RKO (cell line): ENCODE results near the gene MGAT4B.

Source experiments
- DNase-seq: peaks from one replicate; pipeline ENCODE4 v3.0.0-alpha.2; 2016; ENCODE audit warnings: low spot score

The MGAT4B gene

GRCh38 chr5:179769796-179770195, 36.9 kb downstream of the MGAT4B start:
- no peak for DNase-seq

DNA sequence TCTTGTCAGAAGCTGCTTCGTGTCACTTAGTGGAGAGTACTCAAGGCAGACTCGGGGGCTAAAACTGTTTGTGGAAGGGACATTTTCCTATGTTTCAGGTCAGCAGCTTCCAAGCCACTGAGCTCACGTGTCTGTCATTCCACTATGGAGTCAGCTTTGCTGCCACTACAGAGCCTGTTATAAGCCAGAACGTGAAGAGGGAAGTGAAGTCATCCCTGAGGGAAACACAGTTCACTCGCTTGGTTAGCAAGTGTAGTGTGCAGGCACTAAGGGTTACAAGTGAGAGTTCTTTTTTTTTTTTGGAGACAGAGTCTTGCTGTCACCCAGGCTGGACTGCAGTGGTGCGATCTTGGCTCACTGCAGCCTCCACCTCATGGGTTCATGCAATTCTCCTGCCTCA, 37.4 kb downstream of the MGAT4B start:
- no peak for DNase-seq

DNA sequence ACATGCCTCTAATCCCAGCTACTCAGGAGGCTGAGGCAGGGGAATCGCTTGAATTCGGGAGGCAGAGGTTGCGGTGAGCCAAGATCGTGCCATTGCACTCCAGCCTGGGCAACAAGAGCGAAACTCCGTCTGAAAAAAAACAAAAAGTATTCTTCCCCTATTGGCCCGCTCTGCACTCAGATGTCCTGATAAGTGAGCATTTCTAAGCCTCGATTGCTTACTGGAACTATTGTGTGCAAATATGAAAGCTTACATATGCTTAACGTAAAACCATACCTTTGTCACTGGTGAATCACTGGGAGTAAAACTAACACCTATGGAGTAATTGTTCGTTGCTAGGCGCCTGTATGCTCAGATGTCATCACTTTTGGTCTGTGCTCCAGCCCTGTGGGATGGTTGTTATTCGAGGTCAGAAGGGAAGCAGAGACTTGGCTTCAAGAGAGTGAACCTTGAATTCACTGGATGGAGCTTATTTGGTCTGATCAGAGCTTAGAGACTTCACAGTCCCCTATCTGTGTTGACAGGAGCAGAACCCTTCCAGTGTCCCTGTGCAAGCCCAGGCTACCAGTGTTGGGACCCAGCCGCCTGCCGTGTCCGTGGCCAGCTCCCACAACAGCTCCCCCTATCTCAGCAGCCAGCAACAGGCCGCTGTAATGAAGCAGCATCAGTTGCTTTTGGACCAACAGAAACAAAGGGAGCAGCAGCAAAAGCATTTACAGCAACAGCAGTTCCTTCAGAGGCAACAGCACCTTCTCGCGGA, 38.2 kb downstream of the MGAT4B start:
- DNase-seq = no peak

DNA sequence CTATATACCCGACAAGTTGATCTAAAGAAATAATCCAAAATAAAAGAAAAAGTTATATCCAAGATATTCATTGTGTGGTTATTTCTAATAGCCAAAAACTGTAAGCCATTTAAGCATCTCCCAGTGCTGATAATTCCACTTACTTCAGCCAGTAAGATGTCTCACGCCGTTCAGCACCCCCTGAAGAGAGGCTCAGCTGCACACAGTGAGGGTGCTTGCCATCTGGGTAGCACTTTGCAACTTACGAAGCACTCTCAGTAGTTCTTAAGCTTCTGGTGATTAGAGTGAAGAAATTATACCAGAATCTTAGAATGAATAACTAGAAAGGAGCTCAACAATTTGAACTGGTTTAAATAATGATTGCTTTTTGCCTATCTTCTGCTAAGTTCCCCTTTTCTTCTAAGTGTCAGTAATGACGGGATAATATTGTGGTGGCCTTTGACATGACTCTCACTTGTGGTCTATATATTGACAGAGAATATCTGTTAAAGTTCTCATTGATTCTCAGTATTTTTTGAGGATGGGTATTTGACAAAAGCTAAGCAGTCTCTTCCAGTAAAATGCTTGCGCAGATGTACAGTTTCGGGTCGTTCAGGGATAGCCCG, 39.1 kb downstream of the MGAT4B start:
- DNase-seq = no peak

GRCh38 chr5:179766726-179767455, 39.8 kb downstream of the MGAT4B start:
- DNase-seq = no peak

DNA sequence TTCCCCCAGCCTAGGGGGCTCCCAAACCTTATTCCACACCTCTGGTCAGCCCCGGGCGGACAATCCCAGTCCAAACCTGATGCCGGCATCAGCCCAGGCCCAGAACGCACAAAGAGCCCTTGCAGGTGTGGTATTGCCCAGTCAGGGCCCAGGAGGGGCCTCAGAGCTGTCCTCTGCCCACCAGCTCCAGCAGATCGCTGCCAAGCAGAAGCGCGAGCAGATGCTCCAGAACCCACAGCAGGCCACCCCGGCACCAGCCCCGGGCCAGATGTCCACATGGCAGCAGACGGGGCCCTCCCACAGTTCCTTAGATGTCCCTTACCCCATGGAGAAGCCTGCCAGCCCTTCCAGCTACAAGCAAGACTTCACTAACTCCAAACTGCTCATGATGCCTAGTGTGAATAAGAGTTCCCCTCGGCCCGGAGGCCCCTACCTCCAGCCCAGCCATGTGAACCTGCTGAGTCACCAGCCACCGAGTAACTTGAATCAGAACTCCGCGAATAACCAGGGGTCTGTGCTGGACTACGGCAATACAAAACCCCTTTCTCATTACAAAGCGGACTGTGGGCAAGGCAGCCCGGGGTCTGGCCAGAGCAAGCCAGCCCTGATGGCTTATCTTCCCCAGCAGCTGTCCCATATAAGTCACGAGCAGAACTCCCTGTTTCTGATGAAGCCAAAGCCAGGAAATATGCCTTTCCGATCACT, 40.5 kb downstream of the MGAT4B start:
- no peak for DNase-seq

DNA sequence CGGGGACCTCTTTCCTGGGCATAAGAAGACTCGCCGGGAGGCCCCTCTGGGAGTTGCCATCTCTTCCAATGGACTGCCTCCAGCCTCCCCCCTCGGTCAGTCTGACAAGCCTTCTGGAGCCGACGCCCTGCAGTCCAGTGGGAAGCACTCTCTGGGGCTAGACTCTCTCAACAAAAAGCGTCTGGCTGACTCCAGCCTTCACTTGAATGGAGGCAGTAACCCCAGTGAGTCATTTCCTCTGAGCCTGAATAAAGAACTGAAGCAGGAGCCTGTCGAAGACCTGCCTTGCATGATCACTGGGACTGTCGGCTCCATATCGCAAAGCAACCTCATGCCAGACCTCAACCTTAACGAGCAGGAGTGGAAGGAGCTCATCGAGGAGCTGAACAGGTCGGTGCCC, 41.3 kb downstream of the MGAT4B start:
- DNase-seq = peak; percentile 40

GRCh38 chr5:179764056-179764455, 42.6 kb downstream of the MGAT4B start:
- no peak for DNase-seq

DNA sequence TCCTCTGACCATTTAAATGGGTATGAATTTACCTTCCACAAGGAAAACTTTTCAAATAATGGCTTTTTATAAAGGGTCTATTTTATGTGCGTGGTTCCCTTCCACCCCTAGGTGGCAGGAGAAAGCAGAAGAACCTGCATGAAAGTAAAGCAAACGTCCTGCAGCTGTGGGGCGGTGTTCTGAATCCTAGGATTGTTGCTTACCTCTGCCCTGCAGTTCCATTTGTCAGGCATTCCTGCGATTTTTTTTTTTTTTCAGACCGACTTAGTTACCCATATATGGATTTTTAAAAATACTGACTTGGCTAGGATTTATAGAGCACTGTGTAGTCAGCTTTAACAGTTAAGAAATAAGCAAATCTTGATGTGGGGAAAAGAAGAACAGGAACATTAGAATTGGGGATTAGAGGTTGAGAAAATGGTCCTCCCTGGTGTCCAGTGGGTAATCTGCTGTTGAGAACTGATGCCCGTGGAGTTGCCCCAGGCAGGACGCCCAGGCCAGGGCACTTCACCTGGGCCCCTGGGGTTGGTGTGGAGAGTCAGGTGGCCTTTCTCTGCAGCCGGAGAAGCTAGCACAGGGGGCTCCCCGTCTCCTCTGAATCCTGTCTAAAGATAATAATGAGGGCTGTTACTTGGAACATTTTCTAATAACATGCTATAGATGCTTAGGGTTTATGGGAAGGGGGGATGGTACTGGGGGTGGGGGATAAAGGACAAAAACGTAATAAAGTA, 43.3 kb downstream of the MGAT4B start:
- DNase-seq = peak; percentile 81

DNA sequence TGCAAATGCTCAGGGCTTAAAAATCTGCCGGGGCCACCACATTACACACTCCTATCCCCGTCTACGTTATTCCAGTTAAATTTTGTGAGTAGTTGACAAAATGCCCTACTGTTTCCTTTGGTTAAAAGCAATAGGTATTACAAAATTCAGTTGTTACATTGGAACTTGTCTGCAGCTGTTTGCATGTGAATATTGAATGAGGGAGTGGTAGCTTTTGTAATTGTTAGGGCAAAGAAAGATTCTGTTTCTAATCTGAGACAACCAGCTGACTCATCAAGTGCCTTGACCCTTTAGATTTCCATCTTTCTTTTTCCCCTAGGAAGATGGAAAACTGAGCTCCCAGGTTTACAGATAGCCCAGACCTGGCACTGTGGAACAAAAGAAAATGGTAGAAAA, 43.9 kb downstream of the MGAT4B start:
- DNase-seq = no peak

DNA sequence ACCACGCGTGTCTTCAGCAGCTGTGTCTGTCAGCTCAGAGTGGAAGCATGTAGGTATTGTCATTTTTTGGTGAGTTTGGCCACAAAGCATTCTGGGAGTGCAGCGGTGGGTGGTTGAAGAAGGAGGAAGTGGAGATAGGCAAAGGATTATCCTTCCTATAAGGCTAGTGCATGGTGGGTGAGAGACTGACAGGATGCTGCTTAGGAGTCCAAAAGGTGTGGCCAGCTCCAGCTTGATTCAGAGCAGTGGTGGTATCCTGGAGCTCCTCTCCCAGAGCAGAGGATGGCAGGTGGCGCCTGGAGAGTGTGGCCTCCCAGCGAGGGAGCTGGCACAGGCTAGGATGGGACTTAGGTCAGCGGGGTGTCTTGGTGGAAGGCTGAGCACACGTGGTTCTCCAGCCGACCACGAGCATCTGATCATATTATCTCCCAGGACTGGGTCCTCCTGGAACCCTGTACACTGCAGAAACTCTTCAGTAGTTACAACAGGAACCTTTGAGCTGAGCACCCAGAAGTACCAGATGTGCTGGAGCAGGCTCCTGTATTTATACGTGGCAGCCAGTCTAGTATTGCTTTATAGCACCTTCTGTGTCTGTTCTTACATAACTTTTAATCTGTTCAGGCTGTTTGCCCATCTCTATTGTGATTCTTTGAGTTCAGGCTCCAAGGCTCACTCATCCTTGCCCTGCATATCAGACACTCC, 44.4 kb downstream of the MGAT4B start:
- no peak for DNase-seq

- no peak for DNase-seq
Measured at GRCh38 chr5:179759581-179760551, 46.8 kb downstream of the MGAT4B start.

DNA sequence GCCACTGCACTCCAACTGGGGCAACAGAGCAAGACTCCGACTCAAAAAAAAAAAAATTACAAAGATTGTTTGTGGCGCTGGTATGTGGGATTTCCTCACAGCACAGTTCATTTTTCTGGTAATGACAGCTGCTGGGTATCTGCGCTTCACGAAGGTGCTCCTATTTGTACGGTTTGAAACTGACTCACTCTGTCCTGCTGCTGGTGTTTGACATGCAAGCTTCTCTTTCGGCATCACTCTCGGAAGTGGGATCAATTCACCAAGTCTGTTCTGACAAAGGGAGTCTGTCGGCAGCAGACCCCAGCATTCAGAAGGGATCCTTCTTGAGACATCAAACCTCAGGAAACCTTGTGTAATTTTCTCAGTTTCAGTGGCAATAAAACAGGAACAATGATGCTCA, 47.7 kb downstream of the MGAT4B start:
- no peak for DNase-seq

- no peak for DNase-seq
Measured at GRCh38 chr5:179755022-179755421, 51.6 kb downstream of the MGAT4B start.

DNA sequence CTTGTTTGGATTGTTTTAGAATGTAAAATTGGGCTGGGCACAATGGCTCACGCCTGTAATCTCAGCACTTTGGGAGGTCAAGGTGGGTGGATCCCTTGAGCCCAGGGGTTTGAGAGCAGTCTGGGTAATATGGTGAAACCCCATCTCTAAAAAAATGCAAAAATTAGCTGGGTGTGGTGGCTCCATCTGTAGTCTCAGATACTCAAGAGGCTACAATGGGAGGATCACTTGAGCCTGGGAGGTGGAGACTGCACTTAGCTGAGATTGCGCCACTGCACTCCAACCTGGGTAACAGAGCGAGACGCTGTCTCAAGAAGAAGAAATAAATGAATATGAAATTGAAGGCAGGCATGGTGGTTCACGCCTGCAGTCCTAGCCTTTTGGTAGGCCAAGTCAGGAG, 52.7 kb downstream of the MGAT4B start:
- no peak for DNase-seq

DNA sequence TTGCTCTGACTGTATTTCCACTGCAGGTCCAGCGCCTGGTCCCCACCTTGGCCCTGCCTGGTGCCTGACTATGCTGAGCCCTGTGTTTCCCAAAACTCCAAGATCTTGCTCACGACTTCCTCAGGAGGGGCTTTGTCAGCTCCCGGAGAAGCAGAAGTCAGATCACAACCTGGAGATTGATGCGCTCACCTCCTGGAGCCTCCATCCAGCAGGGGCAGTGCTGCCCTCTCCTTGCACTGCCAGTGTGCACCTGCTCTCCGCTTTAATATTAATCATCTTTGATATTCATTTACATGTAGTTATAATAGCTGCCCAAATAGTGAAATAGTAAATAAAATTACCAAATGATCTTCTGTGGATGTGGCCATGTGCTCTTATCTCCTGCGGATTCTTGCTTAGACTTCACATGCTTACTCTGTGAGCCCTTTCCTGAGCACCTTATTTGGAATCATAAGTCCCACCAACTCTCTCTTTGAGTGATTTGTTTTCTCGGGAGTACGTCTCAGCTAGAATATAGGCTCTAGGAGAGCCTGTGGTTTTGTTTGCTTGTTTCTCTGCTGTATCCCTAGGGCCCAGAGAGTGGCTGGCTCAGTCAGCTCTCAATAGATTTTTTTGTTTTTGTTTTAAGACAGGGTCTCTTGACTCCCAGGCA, 56.7 kb downstream of the MGAT4B start:
- no peak for DNase-seq

DNA sequence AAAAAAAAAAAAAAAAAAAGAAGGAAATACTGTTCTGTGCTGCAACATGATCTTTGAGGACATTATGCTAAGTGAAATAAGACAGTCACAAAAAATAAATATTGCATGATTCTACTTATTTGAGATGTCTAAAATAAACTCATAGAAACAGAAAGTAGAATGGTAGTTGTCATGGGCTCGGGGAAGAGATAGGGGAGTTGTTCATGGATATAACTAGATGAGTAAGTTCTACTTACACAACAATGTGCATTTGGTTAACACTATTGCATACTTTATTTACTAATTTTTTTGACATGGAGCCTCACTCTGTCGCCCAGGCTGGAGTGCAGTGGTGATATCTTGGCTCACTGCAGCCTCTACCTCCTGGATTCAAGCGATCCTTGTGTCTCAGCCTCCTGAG, 58.9 kb downstream of the MGAT4B start:
- DNase-seq = no peak
